GM12891 (cell line): ENCODE measurements around the gene CELA2B.
"Not testable (repeated sequence)": the region's sequence is repeated elsewhere in the genome, so short reads cannot be mapped to it uniquely, and the experiment has no call there.

Experiments used
- DNase-seq: peaks from one replicate; pipeline ENCODE4 v3.0.0; 2011; ENCODE audit warnings: low spot score; ENCODE audit not compliant: insufficient read length
- FAIRE-seq: peaks from 2 replicates; lab custom pipeline; 2011; peaks lifted over from hg19 to GRCh38; lab: Jason Lieb, UNC
- PAX5 ChIP-seq: IDR thresholded peaks from 2 replicates; pipeline ENCODE4 v1.6.1; 2011; ENCODE audit warnings: low read length, moderate library complexity, mild to moderate bottlenecking; ENCODE audit not compliant: insufficient read depth, severe bottlenecking
- POLR2A ChIP-seq: IDR thresholded peaks from 2 replicates; pipeline ENCODE4 v1.6.1; 2011; ENCODE audit warnings: low read depth, low read length, control low read depth
- POLR2AphosphoS5 ChIP-seq: IDR thresholded peaks from 2 replicates; pipeline ENCODE4 v1.6.1; 2011; ENCODE audit warnings: low read depth, low read length, control low read depth
- POU2F2 ChIP-seq: IDR thresholded peaks from 2 replicates; pipeline ENCODE4 v1.6.1; 2011; ENCODE audit warnings: low read depth, mild to moderate bottlenecking, control low read depth, low read length, moderate library complexity
- SPI1 ChIP-seq: IDR thresholded peaks from 2 replicates; pipeline ENCODE4 v1.6.1; 2011; ENCODE audit warnings: low read depth, low read length, control low read depth
- TAF1 ChIP-seq: IDR thresholded peaks from 2 replicates; pipeline ENCODE4 v1.6.1; 2011; ENCODE audit warnings: low read depth, low read length, control low read depth

CELA2B gene

DNA sequence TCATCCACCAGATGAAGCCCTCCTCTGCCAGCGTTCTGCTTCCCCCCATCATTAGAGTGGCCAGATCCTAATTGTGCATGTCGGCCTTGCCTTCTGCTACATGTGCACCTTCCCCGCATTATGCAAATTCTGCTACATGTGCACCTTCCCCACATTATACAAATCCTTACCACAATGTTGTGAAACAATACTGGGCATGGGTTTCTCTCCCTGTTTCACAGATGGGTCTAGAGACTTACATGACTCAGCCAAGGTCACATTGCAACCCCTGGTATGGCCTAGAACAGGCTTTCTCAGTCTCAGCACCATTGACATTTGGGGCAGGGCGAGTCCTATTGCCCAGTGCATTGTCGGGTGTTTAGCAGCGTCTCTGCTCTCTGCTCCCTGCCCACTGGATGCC, 20.4 kb upstream of the CELA2B start:
- TF ChIP-seq SPI1 = no peak
- peak; percentile 79; the same call in 1 of the 2 replicates for TF ChIP-seq POU2F2
- peak; percentile 89 for FAIRE-seq
- DNase-seq = no peak

DNA sequence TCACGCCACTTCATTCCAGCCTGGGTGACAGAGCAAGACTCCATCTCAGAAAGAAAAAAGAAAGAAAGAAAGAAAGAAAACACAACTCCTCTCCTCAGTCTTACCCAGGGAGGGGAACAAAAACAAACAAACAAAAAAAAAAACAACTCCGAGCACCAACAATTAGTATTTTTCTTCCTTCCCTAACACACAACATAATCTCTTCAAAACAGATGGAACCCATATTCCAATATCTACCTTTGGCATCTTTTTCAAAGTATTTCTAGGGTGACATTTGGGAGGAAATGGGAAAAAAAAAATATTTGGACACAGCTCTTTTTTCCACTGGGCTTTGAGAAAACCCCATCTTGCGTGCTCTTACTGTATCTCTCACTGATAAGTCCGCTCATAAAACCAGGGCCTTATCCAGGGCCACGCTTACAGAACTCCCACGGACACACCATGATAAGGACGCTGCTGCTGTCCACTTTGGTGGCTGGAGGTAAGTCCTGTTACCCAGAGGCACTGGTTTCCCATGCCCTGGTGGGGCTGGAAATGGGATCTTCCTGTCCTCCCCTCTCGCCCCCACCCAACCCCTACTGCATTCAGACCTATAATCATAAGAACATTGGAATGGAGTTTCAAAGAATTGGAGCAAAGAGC, 19.5 kb upstream of the CELA2B start, which contains the start of gene CELA2A:
CELA2A (plus strand) TSS at position 420 of the 642 bp plus-strand sequence; CDS start at position 442, 22 bp downstream.
- TF ChIP-seq SPI1 = no peak
- no peak for TF ChIP-seq POLR2AphosphoS5
- TF ChIP-seq POU2F2 = no peak
- no peak for TF ChIP-seq POLR2A
- TF ChIP-seq TAF1 = no peak
- no peak for TF ChIP-seq PAX5
- FAIRE-seq = no peak
- DNase-seq = no peak

DNA sequence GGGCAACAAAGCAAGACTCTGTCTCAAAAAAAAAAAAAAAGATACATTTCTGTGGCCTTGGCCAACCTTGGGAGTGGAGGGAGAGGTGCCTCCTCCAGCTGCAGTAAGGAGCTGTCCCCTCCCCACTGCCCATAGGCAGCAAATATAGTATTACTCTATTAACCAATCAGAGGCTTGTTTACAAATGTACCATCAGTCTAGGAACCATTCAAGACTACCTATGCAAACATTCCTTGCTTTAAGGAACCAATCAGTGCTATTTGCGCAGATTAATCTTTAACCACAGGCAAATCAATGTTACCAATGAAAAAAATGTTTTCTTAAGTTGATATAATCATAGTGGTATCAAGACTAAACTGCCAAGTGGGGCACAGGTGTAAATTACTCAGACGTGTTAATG, 18.3 kb upstream of the CELA2B start:
- TF ChIP-seq POLR2AphosphoS5 (no peak), SPI1 (no peak), POLR2A (no peak), POU2F2 (no peak), TAF1 (no peak), PAX5 (no peak)
- no peak for DNase-seq
- no peak for FAIRE-seq

DNA sequence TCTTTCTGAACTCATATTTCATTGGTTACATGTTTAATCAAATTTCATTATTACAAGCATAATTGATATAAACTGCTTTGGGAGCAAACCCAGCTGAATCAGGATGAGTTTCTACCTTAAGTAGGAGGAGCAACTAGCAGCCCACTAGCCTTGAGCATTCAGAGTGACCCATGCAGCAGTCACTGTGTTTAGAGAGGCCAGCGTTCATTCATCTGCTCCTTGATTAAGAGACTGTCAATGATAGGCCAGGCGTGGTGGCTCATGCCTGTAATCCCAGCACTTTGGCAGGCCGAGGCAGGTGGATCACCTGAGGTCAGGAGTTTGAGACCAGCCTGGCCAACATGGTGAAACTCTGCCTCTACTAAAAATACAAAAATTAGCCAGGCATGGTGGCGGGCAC, 17.5 kb upstream of the CELA2B start:
- DNase-seq, FAIRE-seq: not testable (repeated sequence)

DNA sequence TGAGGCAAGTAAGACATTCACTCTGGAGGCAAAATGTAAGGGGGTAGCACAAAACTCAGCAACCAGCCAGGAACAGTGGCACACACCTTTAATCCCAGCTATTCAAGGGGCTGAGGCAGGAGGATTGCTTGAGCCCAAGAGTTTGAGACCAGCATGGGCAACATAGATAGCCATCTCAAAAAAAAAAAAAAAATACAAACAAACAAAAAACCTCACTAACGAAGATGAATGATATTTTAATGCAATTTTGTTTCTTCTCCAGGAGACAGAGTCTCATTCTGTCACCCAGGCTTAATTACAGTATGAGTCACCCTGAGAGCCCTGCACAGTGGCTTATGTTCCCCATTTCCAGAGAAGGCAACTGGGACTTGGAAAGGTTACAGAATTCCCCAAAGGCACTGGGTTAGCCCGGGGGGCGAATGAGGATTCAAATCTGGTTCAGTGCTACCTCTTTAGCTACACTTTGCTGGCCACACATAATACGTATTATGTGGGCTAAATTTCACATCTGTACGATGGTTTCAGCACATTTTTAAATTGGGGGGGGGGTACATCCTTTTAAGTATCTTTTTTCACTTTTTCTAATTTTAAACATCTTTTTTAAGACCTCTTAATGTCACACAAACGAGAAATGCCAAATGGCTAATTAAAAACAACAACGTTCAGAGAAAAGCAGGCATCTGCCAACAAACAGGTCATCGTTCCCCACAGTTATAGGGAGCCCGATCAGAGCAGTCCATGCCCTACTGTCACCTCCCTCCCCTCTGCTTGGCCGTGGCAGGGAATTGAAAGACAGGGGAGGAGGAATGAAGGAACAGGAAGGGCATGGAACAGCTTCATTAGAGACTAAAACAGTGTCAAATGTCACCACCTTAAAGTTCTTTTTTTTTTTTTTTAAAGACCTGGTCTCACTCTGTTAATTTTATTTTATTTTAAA, 15.9 kb upstream of the CELA2B start:
- FAIRE-seq (no peak), DNase-seq (no peak)
- TF ChIP-seq SPI1 (no peak), POU2F2 (no peak), PAX5 (no peak), TAF1 (no peak), POLR2AphosphoS5 (no peak), POLR2A (no peak)

DNA sequence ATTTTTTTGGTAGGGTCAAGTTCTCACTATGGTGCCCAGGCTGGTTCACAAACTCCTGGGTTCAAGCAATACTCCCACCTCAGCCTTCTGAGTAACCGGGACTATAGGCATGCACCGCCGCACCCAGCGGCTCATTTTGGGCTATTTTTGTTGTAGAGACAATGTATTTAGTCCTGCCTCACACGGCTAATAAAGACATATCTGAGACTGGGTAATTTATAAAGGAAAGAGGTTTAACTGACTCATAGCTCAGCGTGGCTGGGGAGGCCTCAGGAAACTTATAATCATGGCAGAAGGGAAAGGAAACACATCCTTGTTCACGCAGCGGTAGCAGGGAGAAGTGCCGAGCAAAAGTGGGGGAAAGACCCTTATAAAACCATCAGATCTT, 15.2 kb upstream of the CELA2B start:
- TF ChIP-seq PAX5 = no peak
- TF ChIP-seq POU2F2 = no peak
- no peak for TF ChIP-seq POLR2AphosphoS5
- no peak for TF ChIP-seq POLR2A
- TF ChIP-seq SPI1 = no peak
- no peak for TF ChIP-seq TAF1
- no peak for FAIRE-seq

DNA sequence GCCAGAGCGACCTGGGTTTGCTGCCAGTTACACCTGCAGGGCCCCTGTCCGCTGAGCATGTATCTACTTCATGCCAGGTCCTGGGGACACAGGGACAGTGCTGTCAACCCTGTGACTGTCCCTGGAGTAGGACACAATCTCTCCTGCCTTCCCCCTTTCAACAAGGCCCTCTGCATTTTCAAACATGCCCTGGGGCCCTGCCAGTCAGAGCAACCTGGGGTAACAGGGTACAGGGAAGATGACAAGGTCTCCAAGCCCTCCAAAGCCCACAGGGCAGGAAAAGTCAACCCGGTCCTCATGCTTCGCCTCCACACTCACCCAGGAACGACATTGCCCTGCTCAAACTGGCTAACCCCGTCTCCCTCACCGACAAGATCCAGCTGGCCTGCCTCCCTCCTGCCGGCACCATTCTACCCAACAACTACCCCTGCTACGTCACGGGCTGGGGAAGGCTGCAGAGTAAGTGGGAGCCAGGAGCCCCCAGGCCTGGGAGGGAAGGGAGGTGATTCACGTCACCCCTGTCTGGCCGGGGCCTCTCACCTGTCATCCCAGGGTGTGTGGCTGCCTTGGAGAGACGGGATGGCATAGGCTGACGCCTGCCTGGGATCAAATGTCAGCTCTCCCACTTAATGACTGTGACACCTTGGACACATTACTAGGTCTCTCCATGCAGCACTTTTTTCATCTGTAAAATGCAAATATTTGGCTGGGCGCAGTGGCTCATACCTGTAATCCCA, 12.7 kb upstream of the CELA2B start:
- DNase-seq, FAIRE-seq: not testable (repeated sequence)

More for the DNA sequence above, 15.2 kb upstream of the CELA2B start:
- DNase-seq = no peak

DNA sequence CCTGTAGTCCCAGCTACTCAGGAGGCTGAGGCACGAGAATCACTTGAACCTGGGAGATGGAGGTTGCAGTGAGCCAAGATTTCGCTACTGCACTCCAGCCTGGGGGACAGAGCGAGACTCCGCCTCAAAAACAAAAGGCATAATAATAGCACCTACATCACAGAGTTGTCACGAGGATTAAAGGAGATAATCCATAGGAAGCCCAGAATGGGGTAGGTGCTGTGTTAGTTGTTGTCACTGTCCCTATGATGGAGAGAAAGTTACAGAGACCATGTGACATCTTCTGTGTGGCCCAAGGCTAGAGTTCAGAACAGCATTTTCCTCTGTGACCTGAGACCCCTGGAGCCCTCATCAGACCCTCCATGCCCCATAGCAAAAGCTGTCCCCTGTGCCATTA, 12.0 kb upstream of the CELA2B start:
- not testable (repeated sequence) for DNase-seq, FAIRE-seq

DNA sequence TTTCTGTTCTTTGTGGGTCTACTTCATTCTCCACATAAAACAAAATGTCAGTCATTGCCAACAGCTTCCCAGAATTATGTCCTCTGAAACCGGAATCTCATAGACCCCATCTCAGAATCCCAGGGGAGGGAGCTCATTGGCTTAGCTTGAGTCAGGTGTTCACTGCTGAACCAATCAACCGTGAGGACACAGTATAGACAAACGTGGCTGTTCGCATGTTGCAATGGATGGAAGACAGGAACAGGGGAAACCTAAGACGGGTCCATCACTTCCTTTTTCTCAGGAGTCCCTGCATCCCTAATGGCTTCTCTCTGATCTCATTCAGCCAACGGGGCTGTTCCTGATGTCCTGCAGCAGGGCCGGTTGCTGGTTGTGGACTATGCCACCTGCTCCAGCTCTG, 10.2 kb upstream of the CELA2B start:
- DNase-seq (no peak), FAIRE-seq (no peak)
- TF ChIP-seq PAX5 (no peak), SPI1 (no peak), POU2F2 (no peak), POLR2AphosphoS5 (no peak), TAF1 (no peak), POLR2A (no peak)

DNA sequence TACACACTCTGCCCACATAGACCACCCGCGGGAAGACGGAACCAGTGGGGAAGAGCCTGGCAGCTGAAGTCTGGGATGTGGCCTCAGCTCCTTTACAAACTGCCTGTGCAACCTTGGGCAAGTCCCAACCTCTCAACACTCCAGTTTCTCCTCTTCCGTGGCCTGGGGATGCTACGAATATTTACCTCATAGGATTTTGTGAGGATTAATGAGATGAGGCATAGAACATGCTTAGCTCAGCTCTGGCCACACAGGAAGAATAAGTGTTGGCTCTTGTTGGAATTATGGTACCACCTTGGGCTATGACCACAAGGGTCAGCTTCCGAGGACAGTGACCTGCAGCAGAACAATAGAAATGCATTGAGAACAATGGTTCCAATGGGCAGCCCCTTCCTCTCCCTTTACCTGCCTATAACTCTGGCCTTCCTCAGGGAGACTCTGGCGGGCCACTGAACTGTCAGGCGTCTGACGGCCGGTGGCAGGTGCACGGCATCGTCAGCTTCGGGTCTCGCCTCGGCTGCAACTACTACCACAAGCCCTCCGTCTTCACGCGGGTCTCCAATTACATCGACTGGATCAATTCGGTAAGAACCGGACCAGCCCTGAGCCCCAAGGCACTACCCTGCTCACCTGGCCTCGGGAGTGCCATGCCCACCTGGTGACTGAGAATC, 8.8 kb upstream of the CELA2B start:
- not testable (repeated sequence) for DNase-seq, FAIRE-seq
